Activated CD4-positive, alpha-beta T cell treated with anti-CD3 and anti-CD28 coated beads, Interleukin-2, amount 50 U/mL, for 16 hours (primary cell): ENCODE data around the gene KCNQ4.

ENCODE experiments used
- DNase-seq: peaks from one replicate; pipeline ENCODE4 v3.0.0-alpha.2; 2020

KCNQ4 gene

GRCh38 chr1:40755067-40755466 is 28.5 kb upstream of the KCNQ4 start:
- DNase-seq: no peak

DNA sequence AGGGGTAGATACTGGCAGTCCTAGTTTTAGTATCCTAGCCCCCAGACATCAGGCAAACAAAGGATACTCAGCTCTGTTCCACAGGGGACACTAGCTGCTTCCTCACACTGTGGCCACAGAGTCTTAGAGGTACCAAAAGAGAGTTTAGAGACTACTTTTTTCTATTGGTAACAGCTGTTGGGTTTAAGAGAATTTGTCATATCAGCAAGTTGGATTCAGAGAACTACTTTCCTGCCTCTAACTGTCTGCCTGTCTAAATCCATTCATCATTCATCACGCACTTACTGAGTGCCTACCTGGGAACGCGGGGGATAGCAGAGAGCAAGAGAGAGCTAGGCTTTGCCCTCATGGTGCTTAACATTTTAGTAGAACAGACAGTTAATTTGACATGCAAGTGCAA is 27.1 kb upstream of the KCNQ4 start:
- DNase-seq: no peak

DNA sequence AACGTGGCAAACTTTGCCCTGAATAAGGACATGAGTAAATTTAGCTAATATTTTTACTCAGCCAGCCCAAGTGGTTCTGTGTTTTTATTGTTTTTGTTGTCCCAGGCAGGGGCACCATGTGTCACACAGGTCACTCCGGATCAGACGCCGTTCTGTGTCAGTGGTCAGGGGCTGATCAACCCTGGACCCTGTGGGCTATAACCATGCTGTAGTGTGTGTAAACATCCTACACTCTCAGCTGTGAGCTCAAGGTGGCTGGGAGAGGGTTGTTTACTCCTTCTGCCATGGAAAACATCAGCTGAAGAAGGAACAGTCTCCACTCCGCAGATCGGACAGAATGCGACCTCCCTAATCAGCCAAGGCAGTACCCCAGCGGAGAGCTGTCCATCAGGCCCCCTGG is 26.5 kb upstream of the KCNQ4 start:
- no peak for DNase-seq

DNA sequence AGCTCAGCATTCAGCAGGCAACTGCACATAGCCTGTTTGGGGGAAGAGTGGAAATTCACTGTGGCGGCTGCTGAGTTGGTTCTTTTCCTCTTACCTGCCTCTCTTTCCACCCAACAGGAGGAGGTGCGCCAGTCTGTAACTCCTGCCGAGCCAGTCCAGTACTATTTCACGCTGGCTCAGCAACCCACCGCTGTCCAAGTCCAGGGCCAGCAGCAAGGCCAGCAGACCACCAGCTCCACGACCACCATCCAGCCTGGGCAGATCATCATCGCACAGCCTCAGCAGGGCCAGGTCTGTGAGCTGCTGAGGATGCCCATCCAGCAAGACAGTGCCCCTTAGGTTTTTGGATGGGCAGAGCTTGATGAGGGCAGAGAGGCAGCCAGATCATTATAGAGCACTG is 25.6 kb upstream of the KCNQ4 start:
- no peak for DNase-seq

DNA sequence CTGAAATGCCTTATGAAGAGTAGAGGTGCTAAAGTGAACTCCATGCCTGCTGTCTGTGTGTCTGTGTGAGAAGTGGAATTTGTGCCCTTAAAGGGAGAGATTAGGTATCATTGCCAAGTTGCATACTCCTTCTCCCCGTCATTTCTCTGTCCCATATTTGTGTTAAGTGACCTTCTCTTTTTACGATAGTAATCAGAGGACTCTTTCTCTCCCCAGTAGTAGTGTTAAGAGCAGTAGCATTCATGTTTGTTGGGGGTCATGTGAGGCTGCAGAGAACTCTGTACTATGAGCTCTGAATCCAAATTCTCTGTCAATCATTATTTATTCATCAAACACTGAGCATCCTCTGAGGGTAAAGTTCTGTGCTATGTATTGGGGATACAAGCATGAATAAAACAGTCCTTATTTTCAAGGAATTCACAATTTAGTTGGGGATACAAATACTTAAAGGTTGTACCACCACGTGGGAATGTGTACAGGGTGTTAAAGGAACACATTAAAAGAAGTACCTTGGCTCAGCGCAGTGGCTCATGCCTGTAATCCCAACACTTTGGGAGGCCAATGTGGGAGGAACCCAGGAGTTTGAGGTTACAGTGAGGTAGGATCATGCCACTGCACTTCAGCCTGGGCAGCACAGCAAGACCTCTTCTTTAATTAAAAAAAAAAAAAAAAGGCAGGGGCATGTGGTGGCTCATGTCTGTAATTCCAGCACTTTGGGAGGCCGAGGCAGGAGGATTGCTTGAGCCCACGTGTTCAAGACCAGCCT is 24.8 kb upstream of the KCNQ4 start:
- no peak for DNase-seq

- DNase-seq: no peak
Observed at GRCh38 chr1:40760984-40761383, 22.6 kb upstream of the KCNQ4 start.

GRCh38 chr1:40762144-40762923 is 21.3 kb upstream of the KCNQ4 start:
- DNase-seq: no peak

GRCh38 chr1:40763742-40764532 is 19.6 kb upstream of the KCNQ4 start:
- DNase-seq: peak; percentile 35

- no peak for DNase-seq
Observed at GRCh38 chr1:40764981-40765380, 18.6 kb upstream of the KCNQ4 start.

DNA sequence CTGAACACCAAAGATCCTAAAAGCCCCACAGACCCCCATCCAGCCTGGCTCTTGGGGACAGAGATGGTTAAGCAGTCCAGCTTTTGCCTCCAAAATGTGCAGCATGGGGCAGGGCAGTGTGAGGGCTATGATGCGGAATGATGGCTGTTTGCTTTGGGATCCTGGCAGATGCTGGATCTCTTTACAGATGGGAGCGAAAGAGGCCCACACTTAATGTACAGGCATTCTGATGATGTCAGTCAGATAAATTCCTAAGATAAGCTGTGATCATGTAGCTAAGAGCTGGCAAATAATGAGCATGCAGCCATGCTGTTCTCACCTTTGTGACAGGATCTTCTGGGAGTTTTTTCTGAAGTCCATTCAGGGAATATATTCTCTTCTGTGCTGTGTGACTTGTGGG is 17.6 kb upstream of the KCNQ4 start:
- no peak for DNase-seq

DNA sequence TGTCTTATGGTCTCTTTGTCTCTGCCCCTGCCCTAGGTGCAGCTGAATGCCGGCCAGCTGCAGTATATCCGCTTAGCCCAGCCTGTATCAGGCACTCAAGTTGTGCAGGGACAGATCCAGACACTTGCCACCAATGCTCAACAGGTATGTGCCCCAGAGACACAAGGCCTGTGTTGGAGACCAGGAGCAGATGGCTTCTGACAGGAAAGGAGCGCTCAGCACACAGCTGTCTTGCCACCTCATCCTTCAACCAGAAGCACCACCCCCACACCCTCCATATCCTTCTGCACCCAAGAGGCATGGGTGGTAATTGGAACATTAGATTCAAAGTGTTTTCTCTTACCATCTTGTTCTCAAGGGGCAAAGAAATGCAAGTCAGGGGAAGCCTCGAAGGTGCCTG is 17.0 kb upstream of the KCNQ4 start:
- DNase-seq: no peak

DNA sequence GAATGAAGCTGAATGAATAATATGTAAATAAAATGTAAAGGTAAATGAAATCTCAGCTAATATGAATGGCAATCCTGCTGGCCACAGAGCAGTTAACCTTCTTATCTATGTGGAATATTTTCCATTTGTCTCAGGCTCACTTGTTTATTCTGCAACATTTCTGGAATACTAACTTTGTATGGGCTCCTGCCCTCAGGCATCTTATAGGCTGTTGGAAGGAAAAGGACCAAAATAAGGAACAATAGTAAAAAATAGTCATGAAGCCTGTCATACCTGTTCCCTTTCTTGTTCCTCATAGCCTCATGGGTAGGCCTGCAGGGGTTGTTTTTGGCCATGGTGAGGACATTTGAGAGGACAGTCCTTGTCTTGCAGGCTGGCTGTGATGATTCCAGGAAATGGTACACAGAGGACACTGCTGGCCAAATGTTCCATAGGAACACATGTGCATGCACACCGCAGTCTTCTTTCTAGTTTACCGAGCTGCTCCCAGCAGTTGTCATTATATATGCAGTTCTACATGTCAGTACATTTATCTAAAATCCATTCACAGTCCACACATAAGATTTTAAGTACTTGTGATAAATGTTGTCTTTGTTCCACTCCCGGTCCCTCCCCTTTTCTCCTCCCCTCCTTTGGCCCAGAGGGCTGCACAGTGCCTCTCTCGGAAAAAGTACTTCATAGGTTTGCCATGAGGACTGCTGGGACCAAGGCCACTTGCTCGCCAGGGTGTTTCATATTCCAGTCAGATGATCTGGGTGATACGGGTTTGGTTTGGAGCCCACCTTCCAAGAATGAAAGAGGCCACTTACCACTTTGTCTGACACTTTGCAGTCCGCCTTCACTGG is 15.2 kb upstream of the KCNQ4 start:
- no peak for DNase-seq

DNA sequence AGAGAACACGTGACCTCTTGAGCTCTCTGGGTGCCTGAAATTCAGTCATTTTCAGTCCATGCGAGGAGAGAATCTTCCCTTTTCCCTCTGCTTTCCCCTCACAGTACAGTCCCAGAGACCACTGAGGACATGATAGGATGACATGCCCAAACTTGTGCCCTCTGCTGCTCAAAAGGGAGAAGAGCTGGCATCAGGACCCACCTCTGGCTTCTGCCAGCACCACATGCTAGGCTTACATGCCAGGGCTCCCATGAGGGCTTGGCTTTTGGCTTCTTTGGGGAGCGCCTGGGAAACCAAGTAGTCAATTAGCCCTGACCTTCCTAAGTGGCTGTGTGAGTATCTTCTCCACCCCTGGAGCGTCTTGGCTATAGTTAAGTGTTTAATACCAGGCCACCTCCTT is 13.8 kb upstream of the KCNQ4 start:
- no peak for DNase-seq

DNA sequence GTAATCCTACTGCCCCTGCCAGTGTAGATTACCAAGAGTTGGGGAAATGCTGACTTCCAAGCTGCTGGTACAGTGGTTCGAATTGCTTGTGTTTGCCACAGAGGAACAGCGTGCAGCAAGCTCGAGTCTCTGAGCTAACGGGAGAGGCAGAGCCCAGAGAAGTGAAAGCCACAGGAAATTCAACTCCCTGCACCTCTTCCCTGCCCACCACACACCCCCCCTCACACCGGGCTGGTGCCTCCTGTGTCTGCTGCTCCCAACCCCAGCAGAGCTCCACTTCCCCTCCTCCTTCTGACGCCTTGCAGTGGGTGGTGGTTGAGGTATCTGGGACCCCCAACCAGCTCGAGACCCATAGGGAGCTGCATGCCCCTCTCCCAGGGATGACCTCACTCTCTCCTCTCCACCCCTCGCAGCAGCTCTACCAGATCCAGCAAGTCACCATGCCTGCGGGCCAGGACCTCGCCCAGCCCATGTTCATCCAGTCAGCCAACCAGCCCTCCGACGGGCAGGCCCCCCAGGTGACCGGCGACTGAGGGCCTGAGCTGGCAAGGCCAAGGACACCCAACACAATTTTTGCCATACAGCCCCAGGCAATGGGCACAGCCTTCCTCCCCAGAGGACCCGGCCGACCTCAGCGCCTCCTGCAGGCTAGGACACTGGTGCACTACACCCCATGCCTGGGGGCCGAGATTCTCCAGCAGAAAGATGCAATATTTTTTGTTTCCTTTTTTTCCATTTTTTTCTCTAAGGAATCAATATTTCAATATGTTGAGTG is 13.1 kb upstream of the KCNQ4 start:
- DNase-seq: no peak

- DNase-seq: no peak
Observed at GRCh38 chr1:40772146-40772955, 11.2 kb upstream of the KCNQ4 start.

- DNase-seq: no peak
Observed at GRCh38 chr1:40773748-40774265, 9.8 kb upstream of the KCNQ4 start.

GRCh38 chr1:40774266-40774998 is 9.2 kb upstream of the KCNQ4 start:
- peak; percentile 56 for DNase-seq

GRCh38 chr1:40776236-40777072 is 7.1 kb upstream of the KCNQ4 start:
- no peak for DNase-seq
